Retina (tissue), 1 donor: ENCODE data around the gene PGGHG.
"Not testable (repeated sequence)": the region's sequence is repeated elsewhere in the genome, so short reads cannot be mapped to it uniquely, and the experiment has no call there.

Source experiments
- DNase-seq: peaks from one replicate; pipeline ENCODE4 v3.0.0-alpha.2; 2016

Gene PGGHG

GRCh38 chr11:285021-285893 lies 3.7 kb upstream of the PGGHG start:
- DNase-seq = no peak

GRCh38 chr11:285894-286220 lies 3.1 kb upstream of the PGGHG start:
- no peak for DNase-seq

DNA sequence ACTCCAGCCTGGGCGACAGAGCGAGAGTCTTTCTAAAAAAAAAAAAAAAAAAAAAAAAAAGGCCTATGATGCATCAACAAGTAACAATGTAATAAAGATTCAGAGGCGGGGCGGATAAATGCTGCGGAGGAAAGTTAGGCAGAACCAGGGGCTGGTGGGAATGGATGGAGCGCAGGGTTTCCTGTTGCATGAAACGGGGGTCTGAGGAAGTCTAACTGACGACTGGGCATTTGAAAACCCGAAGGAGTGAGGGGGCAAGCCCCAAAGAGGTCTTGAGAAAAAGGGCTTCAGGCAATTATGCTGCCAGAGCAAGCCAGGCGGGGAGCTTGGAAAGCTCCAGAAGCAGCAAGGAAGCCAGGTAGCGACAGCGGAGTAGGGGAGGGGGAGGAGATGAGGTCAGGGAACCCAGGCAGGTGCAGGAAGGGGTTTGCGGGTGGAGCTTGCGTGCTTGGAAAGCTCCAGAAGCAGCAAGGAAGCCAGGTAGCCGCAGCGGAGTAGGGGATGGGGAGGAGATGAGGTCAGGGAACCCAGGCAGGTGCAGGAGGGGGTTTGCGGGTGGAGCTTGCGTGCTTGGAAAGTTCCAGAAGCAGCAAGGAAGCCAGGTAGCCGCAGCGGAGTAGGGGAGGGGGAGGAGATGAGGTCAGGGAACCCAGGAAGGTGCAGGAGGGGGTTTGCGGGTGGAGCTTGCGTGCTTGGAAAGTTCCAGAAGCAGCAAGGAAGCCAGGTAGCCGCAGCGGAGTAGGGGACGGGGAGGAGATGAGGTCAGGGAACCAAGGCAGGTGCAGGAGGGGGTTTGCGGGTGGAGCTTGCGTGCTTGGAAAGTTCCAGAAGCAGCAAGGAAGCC lies 1.7 kb upstream of the PGGHG start:
- DNase-seq = not testable (repeated sequence)

GRCh38 chr11:287821-288477 lies 977 bp upstream of the PGGHG start:
- no peak for DNase-seq

- no peak for DNase-seq
Measured at GRCh38 chr11:289398-289711, 429 bp downstream of the PGGHG start.

GRCh38 chr11:289712-290620 lies 1.0 kb downstream of the PGGHG start:
- no peak for DNase-seq

DNA sequence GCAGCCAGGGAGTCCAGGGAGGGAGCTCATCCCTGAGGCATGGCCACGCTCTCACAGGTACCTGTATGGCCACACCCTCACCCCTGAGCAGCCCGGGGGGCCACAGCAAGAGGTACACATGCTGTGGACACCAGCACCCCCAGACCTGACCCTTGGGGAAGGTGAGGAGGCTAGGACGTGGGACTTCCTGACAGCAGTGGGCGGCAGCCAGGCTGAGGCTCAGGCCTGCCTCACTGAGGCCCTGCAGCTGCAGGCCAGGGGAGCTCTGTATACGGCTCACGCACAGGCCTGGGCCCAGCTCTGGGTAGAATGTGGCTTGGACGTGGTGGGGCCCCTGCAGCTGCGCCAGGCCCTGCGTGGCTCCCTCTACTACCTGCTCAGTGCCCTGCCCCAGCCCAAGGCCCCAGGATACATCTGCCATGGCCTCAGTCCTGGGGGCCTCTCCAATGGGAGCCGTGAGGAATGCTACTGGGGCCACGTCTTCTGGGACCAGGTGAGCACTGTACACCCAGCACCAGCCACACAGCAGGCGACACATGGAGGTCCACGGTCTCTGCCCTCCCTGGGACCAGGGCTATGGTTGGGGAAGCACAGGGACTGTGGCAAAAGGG lies 1.8 kb downstream of the PGGHG start:
- no peak for DNase-seq

DNA sequence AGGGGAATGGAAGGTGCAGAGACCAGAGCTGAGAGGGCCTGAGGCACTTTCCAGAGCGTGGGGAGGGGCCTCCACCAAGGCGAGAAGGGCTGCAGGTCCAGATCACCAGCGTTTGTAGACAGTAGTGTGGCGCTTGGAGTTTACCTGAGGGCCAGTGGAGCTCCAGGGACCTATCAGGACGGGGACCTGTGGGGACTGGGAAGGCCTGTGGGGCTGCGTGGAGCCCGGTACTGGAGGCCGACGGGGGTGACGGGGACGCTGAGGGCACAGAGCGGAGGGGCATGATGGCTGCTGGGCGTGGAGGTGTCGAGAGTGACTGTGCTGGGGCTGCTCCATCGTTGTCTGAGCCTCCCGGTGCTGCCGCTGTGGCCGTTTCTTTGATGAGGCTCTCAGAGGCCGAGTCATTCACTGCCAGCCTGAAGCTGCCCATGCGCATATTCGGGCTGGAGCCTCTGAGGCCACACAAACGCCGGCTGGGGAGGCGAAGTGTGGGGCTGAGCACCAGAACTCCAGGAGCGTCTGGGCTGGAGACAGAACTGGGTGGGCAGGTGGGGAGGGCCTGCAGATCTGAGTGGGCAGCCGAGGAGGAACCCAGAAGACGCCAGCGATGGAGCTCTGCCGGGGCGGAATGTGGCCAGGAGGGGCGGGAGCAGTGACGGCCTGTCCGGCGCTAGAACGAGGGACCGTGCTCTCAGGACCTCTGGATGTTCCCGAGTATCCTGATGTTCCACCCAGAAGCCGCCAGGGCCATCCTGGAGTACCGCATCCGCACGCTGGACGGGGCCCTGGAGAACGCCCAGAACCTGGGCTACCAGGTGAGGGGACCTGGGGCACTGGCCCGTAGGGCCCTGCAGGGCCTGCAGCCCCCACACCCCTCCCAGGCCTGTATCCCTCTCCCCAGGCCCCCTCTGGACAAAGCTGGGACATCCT lies 2.6 kb downstream of the PGGHG start:
- DNase-seq = no peak

DNA sequence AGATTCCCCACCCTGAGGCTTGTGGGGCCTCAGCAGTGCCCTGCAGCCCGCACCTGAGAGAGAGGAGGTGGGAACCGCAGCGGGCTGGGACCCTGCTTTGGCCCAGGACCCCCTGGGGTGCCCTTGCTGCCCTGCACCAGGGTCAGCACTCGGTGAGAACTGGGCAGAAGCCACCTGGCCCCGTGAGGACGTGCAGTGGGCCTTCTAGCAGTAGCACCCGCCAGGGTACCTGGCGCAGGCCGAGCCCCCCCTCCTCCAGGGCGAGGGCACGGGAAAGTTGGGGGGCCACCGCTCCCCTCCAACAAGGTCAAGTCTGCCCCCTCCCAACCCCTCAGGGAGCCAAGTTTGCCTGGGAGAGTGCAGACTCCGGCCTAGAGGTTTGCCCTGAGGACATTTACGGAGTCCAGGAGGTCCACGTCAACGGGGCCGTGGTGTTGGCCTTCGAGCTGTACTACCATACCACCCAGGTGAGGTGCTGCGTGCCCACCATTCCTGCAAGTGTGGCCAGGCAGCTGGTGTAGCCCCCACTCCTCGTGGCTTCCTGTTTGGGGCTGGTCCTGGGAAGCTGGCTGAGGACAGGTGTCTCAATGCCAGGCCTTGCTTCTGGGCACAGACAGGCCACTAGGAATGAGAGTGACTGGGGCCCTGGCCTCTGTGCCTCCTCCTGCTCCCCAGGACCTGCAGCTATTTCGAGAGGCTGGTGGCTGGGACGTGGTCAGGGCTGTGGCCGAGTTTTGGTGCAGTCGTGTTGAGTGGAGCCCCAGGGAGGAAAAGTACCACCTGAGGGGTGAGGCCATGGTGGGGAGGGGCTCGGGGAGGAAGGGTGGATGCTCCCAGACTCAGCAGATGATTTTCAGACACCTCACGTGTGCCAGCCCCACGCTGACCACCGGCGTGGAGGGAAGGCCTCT lies 3.5 kb downstream of the PGGHG start:
- no peak for DNase-seq

- no peak for DNase-seq
Measured at GRCh38 chr11:293271-293851, 4.4 kb downstream of the PGGHG start.

GRCh38 chr11:293852-294661 lies 5.1 kb downstream of the PGGHG start:
- DNase-seq = no peak

GRCh38 chr11:294780-295179 lies 5.9 kb downstream of the PGGHG start:
- no peak for DNase-seq

DNA sequence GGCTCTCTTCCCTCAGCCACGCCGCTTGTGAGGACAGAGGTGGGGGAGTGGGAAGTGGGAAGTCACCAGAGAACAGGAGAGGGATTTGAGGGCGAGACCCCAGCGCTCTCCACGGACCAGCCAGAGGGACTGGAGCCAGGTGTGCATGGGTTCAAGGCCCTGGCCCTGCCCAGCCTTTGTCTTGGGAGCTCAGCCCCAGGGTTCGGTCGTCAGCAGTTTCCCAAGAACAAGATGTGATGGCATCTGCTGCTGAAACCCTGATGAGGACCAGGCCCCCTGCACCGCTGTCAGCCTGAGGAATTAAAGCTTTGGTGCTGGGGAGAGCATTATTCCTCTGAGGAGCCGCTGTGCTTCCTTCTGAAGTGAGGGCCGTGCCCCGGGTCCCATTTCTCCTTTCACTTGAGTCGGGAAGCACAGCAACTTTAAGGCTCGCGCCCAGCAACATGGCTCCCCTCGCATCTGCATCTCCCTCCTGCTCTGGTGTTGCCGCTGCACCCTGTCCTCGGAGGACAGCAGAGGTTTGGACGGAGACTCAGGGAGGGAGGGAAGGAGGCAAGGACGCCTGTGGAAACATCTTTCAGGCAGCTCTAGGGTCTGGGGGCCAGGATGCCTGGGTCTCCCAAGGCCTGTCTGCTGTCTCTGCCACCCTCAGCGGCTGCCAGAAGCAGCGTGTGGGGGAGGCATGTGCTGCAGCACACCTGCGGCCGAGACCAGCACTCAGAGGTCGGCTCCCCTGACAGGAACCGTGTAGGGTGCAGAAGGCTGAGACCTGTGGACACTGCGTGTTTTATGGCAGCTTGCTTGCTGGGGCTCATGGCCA lies 6.6 kb downstream of the PGGHG start:
- no peak for DNase-seq

- DNase-seq = no peak
Measured at GRCh38 chr11:296171-297050, 7.5 kb downstream of the PGGHG start.

GRCh38 chr11:297051-297585 lies 8.2 kb downstream of the PGGHG start:
- DNase-seq = no peak
